NCI-H2196 treated with DMSO at 0.1 percent for 48 hours (cell line): ENCODE data around the gene GMPR.

Experiments used
- DNase-seq: peaks from one replicate; lab custom pipeline; 2025; ENCODE audit not compliant: unreplicated experiment; lab: John Stamatoyannopoulos, UW

Gene GMPR

DNA sequence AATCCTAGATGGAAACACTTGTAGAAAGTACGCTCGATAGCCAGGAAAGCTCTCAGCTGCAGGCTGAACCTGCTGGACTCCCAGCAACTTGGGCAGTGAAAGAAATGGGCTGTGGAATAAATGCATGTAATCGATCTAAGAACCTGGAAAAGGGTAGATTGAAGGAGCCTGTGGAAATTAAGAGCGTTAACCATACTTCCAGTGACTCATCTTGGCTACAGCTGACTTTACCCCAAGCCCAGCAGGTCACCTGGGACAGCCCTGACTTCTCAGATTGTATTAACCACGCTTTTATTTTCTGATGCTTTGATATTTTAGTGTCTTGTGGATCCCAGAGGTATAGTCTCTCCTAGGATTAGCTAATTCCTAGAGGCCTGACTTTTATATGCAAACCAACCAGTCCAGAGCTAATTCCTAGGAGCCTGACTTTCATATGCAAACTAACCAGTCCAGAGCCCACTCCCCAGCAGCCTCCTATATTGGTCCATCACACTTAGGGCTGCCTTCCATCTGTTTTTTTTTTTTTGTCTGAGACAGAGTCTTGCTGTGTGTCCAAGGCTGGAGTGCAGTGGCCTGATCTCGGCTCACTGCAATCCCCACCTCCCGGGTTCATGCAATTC lies 86.3 kb downstream of the GMPR start:
- DNase-seq, result no peak

- DNase-seq, result no peak
Measured at GRCh38 chr6:16326531-16326930, 88.1 kb downstream of the GMPR start.

GRCh38 chr6:16326971-16327776 lies 88.8 kb downstream of the GMPR start:
- DNase-seq, result no peak

GRCh38 chr6:16327777-16328325 lies 89.5 kb downstream of the GMPR start:
- DNase-seq, result no peak

- no peak for DNase-seq
Measured at GRCh38 chr6:16329233-16329632, 90.8 kb downstream of the GMPR start.

- DNase-seq, result peak; percentile 67
Measured at GRCh38 chr6:16331384-16332174, 93.2 kb downstream of the GMPR start.

DNA sequence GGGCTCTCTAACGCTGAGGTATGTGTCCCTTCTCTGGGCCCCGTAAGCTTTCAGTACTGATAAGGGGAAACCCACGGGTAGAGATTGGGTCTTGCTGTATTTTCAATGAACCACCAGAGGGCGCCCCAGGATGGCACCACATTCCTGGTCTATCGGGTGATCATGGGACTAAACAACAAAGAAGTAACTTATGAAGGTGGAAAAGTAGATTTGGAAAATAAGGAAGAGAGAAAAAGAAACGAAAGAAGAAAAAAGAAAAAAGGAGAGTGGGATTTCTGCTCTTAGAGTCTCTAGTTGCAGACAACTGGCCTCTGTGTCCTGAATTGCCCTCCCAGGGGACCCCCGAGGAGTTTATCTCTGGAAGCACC lies 93.8 kb downstream of the GMPR start:
- peak; percentile 65 for DNase-seq

- no peak for DNase-seq
Measured at GRCh38 chr6:16333580-16333979, 95.2 kb downstream of the GMPR start.

- no peak for DNase-seq
Measured at GRCh38 chr6:16334671-16335070, 96.3 kb downstream of the GMPR start.

GRCh38 chr6:16335176-16335575 lies 96.8 kb downstream of the GMPR start:
- DNase-seq, result no peak

DNA sequence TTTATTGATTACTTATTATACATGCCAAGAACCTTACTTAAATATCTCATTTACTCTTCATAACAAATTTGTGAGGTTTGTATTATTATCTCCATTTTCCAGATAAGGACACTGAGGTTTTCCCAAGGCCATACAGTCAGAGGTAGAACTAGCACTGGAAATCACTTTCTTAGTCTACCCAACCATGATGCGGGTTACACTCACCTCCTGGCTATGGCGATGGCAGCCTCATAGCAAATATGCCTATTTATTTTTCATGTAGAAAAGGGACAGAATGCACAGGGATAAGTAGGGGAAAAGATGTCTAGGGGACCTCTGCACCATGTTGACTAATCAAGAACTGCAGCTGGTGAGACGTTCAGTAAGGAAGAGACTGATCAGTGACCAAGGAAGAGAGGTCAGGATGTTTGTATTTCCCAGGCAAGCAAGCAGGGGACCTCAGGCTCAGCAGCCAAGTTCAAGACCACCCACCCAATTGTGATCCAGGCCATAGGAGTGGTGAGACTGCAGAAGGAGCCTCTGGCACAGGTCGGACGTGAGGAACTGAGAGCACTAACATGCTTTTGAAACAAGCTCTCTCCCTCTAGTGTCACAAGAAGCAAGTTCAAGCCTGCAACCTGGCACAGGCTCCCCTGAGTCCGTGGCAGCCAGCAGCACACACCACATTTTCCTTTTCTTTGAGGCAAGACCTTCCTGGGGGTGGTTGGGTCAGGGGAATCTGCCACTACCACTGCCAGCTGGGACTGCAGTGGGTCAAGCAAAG lies 97.8 kb downstream of the GMPR start:
- no peak for DNase-seq

DNA sequence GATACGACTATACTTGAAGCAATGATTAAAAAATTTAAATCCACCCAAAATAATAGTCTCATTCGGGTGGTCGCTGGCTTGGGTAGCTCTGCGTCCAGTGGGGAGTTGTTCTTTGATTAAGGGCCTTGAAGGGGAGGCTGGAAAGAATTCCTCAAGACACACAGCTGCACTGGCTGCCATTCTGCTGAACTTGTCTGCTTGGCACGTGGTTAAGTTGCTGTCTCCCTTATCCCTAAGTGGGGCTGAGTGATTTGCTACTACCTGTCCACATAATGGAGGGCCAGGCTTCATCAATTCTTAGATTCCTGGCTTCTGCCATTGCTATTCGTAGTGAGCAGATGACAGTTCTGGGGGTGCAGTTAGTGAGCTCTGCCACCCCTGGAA lies 98.5 kb downstream of the GMPR start:
- no peak for DNase-seq

DNA sequence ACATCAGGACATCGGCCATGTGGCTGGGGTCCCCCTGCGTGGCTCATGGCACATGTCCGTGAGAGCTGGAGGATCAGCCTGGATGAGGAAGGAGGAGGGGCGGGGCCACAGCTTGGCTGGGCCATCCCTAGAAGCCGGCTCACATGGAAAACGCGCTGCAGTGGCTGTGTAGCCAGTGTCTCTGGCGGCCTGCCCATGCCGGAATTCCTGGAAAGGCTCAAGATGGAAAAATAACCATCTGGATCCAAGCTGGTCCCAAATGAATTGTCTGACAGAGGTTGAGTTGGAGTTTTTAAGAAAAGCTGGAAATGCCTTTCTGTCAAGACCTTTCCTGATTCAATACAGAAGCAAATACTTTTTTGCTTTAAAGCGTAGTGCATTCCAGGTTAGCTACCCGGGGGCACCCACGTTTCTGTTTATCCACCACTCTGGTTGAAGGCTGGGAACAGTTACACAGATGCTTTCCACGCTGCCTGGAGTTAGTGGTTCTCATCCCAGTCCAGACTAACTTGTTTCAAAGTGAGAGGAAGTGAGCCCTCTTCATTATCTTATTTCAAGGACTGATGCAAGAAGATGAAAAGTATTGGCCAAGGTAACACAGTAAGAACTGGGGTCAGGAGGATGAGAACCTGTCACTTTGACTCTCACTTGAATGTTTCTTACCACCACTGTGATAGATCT lies 99.0 kb downstream of the GMPR start:
- no peak for DNase-seq

GRCh38 chr6:16338577-16339264 lies 100.3 kb downstream of the GMPR start:
- no peak for DNase-seq

- no peak for DNase-seq
Measured at GRCh38 chr6:16339265-16339587, 100.8 kb downstream of the GMPR start.

GRCh38 chr6:16343593-16343992 lies 105.2 kb downstream of the GMPR start:
- no peak for DNase-seq

- no peak for DNase-seq
Measured at GRCh38 chr6:16344756-16345155, 106.4 kb downstream of the GMPR start.
